Fibroblast of lung (primary cell): Measurements from ENCODE around the gene KAZALD1. TPM values are rescaled to one million over a fixed set of nuclear protein-coding genes. Genes with fewer than 3 reads are reported as not detected.

ENCODE experiments used
- DNase-seq, 2 donors: peaks; one replicate each; pipeline versions ENCODE4 v3.0.0 to v3.0.0-alpha.2; 2010; ENCODE audit warnings: low read depth in 2 of 2
- H2AFZ ChIP-seq: 2 replicates; pipeline ENCODE4 v1.5.1; 2012; ENCODE audit warnings: low read length, control low read depth, inconsistent platforms
- H3K27ac ChIP-seq: 2 replicates; pipeline ENCODE4 v1.5.1; 2011; ENCODE audit warnings: low read length, control low read depth; ENCODE audit not compliant: insufficient read depth
- H3K27me3 ChIP-seq: 2 replicates; pipeline ENCODE4 v1.5.1; 2011; ENCODE audit warnings: mild to moderate bottlenecking, low read length; ENCODE audit not compliant: control insufficient read depth, insufficient read depth
- H3K36me3 ChIP-seq: 2 replicates; pipeline ENCODE4 v1.5.1; 2011; ENCODE audit warnings: low read length; ENCODE audit not compliant: control insufficient read depth, insufficient read depth
- H3K4me1 ChIP-seq: 2 replicates; pipeline ENCODE4 v1.5.1; 2011; ENCODE audit warnings: low read length; ENCODE audit not compliant: control insufficient read depth, insufficient read depth; ENCODE audit errors: extremely low read depth
- H3K4me2 ChIP-seq: 2 replicates; pipeline ENCODE4 v1.5.1; 2011; ENCODE audit warnings: low read length, control low read depth; ENCODE audit not compliant: insufficient read depth; ENCODE audit errors: extremely low read depth
- H3K4me3 ChIP-seq, 4 experiments: fragments of 200-600 bp in 1 of 4; sonication (generic) in 1 of 4; replicated peaks in 1 of 4; 2 replicates each; pipeline ENCODE4 v1.5.1; 2011 to 2016; ENCODE audit warnings: low read length in 4 of 4, low read depth in 3 of 4, mild to moderate bottlenecking in 3 of 4, control low read depth in 2 of 4, inconsistent platforms in 1 of 4, mixed read lengths in 1 of 4; ENCODE audit not compliant: insufficient read depth in 1 of 4; ENCODE audit errors: control extremely low read depth in 1 of 4
- H3K79me2 ChIP-seq: 2 replicates; pipeline ENCODE4 v1.5.1; 2012; ENCODE audit warnings: mild to moderate bottlenecking, low read length, inconsistent platforms; ENCODE audit not compliant: control insufficient read depth, insufficient read depth
- H3K9ac ChIP-seq: 2 replicates; pipeline ENCODE4 v1.5.1; 2011; ENCODE audit warnings: mild to moderate bottlenecking, low read length, control low read depth; ENCODE audit not compliant: insufficient read depth
- H3K9me3 ChIP-seq: 2 replicates; pipeline ENCODE4 v1.5.1; 2012; ENCODE audit warnings: low read depth, low read length; ENCODE audit not compliant: control insufficient read depth, insufficient read depth
- H4K20me1 ChIP-seq: 2 replicates; pipeline ENCODE4 v1.5.1; 2011; ENCODE audit warnings: low read length; ENCODE audit not compliant: control insufficient read depth, insufficient read depth; ENCODE audit errors: extremely low read depth
- EZH2 ChIP-seq: IDR thresholded peaks from 2 replicates; pipeline ENCODE4 v1.5.1; 2012; ENCODE audit warnings: low read length, control low read depth, mild to moderate bottlenecking; ENCODE audit errors: missing control alignments
- polyA plus RNA-seq, 2 donors: library from polyadenylated mRNA; depleted of rRNA in 1 of 2; stranded (reverse) in 1 of 2; unstranded in 1 of 2; fragments of >200 nt; gene quantifications; 2 replicates each; pipeline ENCODE4 v1.2.1, GENCODE V29; 2011 to 2012; ENCODE audit warnings: missing spikeins in 1 of 2
- total RNA-seq: library from RNA; depleted of rRNA; stranded (reverse); fragments of >200 nt; gene quantifications from 2 replicates; pipeline ENCODE4 v1.2.1, GENCODE V29; 2014
- TF ChIP-seq, protein P1 (sequence below), 2 donors: IDR thresholded peaks in 1 of 2; conservative IDR thresholded peaks in 1 of 2; 1 replicate in 1 of 2; 2 replicates in 1 of 2; pipeline ENCODE4 v1.5.1; 2011 to 2012; ENCODE audit warnings: low read length in 2 of 2, control low read depth in 1 of 2, inconsistent platforms in 1 of 2, low read depth in 1 of 2, mild to moderate bottlenecking in 1 of 2

KAZALD1 gene
- total and polyA plus RNA-seq, 2 donors (not counting 1 experiment from before 2014, with no cell fraction given), result 4.6 to 19.8 TPM

DNA sequence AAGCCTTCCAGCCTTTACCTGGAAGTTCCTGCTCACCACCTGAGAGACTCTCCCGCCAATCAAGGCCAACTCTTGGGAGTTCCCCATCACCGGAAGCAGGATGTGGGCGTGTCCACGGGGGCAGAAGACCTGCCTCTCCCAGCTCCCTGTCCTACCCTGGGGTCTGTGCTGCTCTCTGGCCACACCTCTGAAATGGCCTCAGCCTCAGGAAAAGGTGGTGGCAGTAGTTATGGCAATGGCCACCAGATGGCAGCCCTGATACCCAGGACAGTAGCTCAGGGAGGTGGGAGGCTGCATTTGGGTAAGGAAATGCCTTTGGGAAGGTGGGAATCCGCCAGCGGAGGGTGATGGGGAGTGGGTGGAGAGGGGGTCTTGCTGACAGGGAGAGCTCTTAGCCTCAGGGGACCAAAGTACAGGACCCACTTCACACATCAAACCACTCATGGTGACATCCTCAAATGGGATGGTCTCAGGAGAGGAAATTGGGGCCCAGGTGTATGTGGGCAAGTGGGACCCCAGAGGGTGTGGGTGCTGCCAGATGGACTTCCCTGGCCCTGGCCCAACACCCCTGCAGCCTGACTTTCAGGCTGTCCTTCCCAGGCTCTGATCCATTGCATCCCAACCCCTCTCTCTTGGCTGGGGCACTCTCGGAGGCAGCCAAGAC is 33.9 kb downstream of the KAZALD1 start:
- Histone ChIP-seq H3K36me3 (no peaks in the 10 kb centered on the region), H3K27me3 (peaks cover 13% of the 10 kb centered on the region), H3K4me1 (peaks cover 2% of the 10 kb centered on the region), H3K27ac (no peak overlapping the region), H2AFZ (no peak overlapping the region), H3K4me3 (no peak overlapping the region), H3K9ac (no peak overlapping the region), H3K9me3 (no peaks in the 10 kb centered on the region), H3K79me2 (no peaks in the 10 kb centered on the region), H3K4me2 (no peak overlapping the region), H4K20me1 (no peaks in the 10 kb centered on the region)
- DNase-seq, result peak; percentile 38 to 45
- TF ChIP-seq EZH2, result no peak
- TF ChIP-seq, protein P1, sequence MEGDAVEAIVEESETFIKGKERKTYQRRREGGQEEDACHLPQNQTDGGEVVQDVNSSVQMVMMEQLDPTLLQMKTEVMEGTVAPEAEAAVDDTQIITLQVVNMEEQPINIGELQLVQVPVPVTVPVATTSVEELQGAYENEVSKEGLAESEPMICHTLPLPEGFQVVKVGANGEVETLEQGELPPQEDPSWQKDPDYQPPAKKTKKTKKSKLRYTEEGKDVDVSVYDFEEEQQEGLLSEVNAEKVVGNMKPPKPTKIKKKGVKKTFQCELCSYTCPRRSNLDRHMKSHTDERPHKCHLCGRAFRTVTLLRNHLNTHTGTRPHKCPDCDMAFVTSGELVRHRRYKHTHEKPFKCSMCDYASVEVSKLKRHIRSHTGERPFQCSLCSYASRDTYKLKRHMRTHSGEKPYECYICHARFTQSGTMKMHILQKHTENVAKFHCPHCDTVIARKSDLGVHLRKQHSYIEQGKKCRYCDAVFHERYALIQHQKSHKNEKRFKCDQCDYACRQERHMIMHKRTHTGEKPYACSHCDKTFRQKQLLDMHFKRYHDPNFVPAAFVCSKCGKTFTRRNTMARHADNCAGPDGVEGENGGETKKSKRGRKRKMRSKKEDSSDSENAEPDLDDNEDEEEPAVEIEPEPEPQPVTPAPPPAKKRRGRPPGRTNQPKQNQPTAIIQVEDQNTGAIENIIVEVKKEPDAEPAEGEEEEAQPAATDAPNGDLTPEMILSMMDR (conservative IDR thresholded peaks at IDR 0.05 in 1 of 2, IDR thresholded peaks at IDR 0.05 in 1 of 2; ENCODE audit: low read depth in 1 of 2, low read length in 2 of 2), result peak; percentile 88 to 90

DNA sequence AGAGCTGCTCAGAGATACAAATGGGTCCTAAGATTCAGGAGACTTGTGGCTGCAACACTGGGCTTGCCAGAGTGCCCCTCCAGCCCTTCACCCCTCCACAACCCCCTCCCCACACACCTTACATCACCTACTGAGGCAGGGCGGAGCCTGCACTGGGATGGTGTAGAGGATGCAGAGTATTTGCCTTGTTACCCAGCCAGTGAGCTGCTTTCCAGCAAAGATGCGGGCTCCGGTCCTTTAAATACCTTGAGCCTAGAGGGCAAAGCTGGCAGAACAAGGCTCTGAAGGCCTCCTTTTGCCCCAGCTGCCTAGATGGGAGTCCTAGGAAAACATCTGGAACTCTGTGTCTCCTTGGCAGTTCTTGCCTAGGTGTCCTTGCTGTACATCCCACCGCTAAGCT is 34.6 kb downstream of the KAZALD1 start:
- TF ChIP-seq EZH2, result no peak
- TF ChIP-seq, protein P1 (conservative IDR thresholded peaks at IDR 0.05 in 1 of 2, IDR thresholded peaks at IDR 0.05 in 1 of 2; ENCODE audit: low read depth in 1 of 2, low read length in 2 of 2), result no peak

DNA sequence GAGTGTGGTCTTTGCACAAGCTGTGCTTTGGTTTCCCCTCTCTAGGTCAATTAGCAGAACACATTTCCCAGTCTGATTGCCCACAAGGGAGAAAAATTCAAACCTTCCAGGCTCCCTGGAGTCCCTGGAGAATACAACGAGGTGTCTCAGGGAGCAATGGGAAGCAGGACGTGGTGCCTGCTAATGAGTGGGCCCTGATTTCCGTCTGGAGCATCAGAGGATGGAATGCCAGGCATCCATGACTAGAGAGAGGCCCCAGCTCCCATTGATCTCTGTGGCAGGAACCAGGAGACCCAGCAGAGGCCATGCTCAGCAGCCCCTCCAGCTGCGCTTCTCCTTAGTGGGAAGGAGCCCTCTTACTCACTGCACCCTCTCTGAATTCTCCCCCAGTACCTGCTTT is 36.1 kb downstream of the KAZALD1 start:
- Histone ChIP-seq H3K79me2 (no peaks in the 10 kb centered on the region), H3K4me1 (no peaks in the 10 kb centered on the region), H4K20me1 (no peaks in the 10 kb centered on the region), H3K27me3 (peaks cover 15% of the 10 kb centered on the region), H3K4me2 (no peak overlapping the region), H2AFZ (no peak overlapping the region), H3K9ac (no peak overlapping the region), H3K36me3 (no peaks in the 10 kb centered on the region), H3K4me3 (no peak overlapping the region), H3K27ac (no peak overlapping the region), H3K9me3 (no peaks in the 10 kb centered on the region)
- TF ChIP-seq EZH2, result no peak
- TF ChIP-seq, protein P1 (conservative IDR thresholded peaks at IDR 0.05 in 1 of 2, IDR thresholded peaks at IDR 0.05 in 1 of 2; ENCODE audit: low read depth in 1 of 2, low read length in 2 of 2), result no peak
- DNase-seq, result no peak

More for the DNA sequence above, 34.6 kb downstream of the KAZALD1 start:
- H3K9ac ChIP-seq, result no peak overlapping the region
- no peaks in the 10 kb centered on the region for H3K36me3 ChIP-seq
- no peak overlapping the region for H3K4me2 ChIP-seq
- H3K4me1 ChIP-seq, result peaks cover 2% of the 10 kb centered on the region
- no peaks in the 10 kb centered on the region for H3K79me2 ChIP-seq
- H3K27me3 ChIP-seq, result peaks cover 13% of the 10 kb centered on the region
- DNase-seq, result no peak
- no peak overlapping the region for H2AFZ ChIP-seq
- no peak overlapping the region for H3K4me3 ChIP-seq
- H4K20me1 ChIP-seq, result no peaks in the 10 kb centered on the region
- H3K9me3 ChIP-seq, result no peaks in the 10 kb centered on the region
- H3K27ac ChIP-seq, result no peak overlapping the region
